Left cardiac atrium (tissue), 4 donors: ENCODE data around the gene SSR4. TPM values are rescaled to one million over a fixed set of nuclear protein-coding genes. Genes with fewer than 3 reads are reported as not detected.
A peak's percentile ranks its signal among the peaks of the same experiment; 100 is the strongest.

Experiments used
- ATAC-seq, 2 donors: fragments of 200-7000 bp; cut with Tn5 transposase; one replicate each; pipeline ENCODE4 v1.9.1; 2020; ENCODE audit warnings: mild to moderate bottlenecking in 2 of 2, moderate library complexity in 2 of 2
- DNase-seq: peaks from one replicate; pipeline ENCODE4 v3.0.0-alpha.2; 2020
- intact Hi-C, 2 donors: fragments of 100-400 bp; cut with DNase I; formaldehyde crosslinking; loops; one replicate each; pipeline versions ENCODE4 v1.14.1 to v1.15.1; 2022 to 2023
- total RNA-seq, 2 donors: library from RNA; stranded (reverse); fragmentation: NEBNext Ultra II Directional; extraction: Animal tissue kit (Norgen Biotek cat#: 25700); gene quantifications; one replicate each; pipeline ENCODE4 v1.2.1, GENCODE V29; 2021
- donor health status: DM: no; HTN: yes; CAD: no.
- donor health status: DM: no; HTN: yes; CAD: no; lungs with severe emphysema.
- donor health status: DM: yes; HTN: yes; CAD: no.
- donor health status: Dilated cardiomyopathy.

SSR4 gene
- total RNA-seq, 2 donors from 2014 or later = 180 to 183 TPM

GRCh38 chrX:153778684-153779101 lies 15.8 kb upstream of the SSR4 start:
- ATAC-seq = no peak
- DNase-seq = no peak
- intact Hi-C loops = no loop called here

DNA sequence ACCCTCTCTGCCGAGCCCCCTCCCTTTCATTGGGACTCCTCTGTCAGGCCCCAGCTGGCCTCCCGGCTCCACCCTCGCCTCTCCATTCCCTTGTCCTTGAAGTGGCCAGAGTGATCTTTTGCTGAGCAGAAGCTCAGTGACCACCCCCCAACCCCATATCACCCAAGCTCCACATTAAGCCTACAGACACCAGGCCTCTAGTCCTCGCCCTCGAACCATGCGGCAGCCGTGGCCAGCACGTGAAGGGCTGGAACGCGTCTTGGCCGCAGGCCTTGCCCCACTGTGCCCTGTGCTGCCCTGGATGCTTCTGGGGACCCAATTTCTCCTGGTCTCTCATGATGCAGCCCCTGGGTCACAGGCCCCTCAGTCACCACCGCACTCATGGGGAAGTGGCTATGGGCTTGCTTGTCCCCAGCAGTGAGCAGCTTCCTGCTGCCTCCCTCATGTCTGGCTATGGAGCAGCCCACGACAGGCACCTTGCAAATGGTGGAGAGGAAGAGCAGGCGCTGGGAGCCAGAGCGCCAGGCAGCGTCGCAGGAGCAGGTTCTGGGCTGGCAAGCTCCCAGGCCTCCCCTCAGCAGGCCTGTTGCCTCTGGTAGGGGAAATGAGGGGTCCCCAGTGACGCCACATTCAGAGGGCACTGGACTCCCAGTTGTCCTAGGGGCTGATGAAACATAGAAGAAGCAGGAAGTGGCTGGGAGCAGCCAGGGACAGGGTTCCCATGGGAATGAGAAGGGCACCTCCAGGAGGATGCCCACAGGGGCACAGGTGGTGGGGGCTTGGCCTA lies 14.4 kb upstream of the SSR4 start:
- DNase-seq = no peak
- ATAC-seq = no peak

GRCh38 chrX:153780678-153781427 lies 13.6 kb upstream of the SSR4 start, which contains the start of gene SRPK3:
TSS of gene SRPK3 (plus strand) at chrX:153781041. CDS start at chrX:153781087, 46 bp downstream.
- DNase-seq (no peak), ATAC-seq (peak; percentile 65 to 68)
- intact Hi-C loops = no loop called here

More for the DNA sequence above, 14.4 kb upstream of the SSR4 start:
- intact Hi-C loops = no loop called here

GRCh38 chrX:153781428-153782047 lies 12.9 kb upstream of the SSR4 start:
- intact Hi-C loops = no loop called here
- DNase-seq = no peak
- peak; percentile 38 to 67 for ATAC-seq

- intact Hi-C loops = no loop called here
- no peak for DNase-seq
- ATAC-seq = no peak
Observed at GRCh38 chrX:153782313-153782712, 12.2 kb upstream of the SSR4 start.

- ATAC-seq (no peak), DNase-seq (no peak)
- intact Hi-C loops = no loop called here
Observed at GRCh38 chrX:153782871-153783270, 11.6 kb upstream of the SSR4 start.

GRCh38 chrX:153783378-153784013 lies 11.0 kb upstream of the SSR4 start:
- intact Hi-C loops = no loop called here
- DNase-seq = no peak

DNA sequence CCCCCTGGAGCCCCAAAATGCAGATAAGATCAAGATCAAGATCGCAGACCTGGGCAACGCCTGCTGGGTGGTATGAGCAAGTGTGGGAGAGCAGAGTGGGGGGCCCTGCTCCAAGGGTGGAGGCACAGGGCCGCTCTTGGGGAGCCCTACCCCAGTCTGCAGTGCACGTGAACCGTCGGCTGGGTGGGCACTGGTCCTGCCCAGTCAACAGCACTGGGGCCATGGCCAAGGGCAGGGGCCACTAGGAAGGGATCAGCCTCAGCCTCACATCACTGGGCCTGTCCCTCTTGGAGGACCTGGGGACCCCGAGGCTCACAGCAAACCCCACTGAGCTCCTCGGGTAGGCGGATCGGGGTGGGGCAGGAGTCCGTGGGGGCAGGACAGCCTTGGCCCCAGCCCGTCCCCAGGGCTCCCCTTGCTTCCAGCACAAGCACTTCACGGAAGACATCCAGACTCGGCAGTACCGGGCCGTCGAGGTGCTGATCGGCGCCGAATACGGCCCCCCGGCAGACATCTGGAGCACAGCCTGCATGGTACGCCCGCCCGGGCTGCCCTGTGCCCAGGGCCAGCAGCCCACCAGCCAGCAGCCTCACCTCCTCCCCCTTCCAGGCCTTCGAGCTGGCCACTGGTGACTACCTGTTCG lies 10.0 kb upstream of the SSR4 start:
- intact Hi-C loops = no loop called here
- no peak for ATAC-seq
- DNase-seq = no peak

More at GRCh38 chrX:153783378-153784013, 11.0 kb upstream of the SSR4 start:
- ATAC-seq = no peak

- no peak for DNase-seq
- intact Hi-C loops = no loop called here
- no peak for ATAC-seq
Observed at GRCh38 chrX:153786669-153787068, 7.8 kb upstream of the SSR4 start.

DNA sequence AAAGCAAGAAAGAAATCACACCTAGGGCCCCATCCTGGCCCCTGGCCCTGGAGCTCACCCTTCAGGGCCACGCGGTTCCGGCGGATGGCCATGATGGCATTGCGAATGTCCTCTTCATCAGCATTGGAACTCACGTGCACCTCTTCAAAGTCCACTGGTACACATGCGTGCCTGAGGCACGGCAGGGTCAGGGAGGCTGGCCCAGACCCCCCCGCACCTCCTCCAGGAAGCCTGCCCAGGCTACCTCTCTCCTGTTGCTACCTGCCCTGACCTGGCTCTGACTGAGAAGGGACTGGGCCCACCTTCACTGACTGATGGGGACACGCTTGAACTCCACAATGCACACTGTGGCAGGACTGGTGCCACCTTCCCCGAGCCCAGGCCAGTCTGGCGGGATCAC lies 4.8 kb upstream of the SSR4 start:
- ATAC-seq = no peak
- intact Hi-C loops = no loop called here
- no peak for DNase-seq

DNA sequence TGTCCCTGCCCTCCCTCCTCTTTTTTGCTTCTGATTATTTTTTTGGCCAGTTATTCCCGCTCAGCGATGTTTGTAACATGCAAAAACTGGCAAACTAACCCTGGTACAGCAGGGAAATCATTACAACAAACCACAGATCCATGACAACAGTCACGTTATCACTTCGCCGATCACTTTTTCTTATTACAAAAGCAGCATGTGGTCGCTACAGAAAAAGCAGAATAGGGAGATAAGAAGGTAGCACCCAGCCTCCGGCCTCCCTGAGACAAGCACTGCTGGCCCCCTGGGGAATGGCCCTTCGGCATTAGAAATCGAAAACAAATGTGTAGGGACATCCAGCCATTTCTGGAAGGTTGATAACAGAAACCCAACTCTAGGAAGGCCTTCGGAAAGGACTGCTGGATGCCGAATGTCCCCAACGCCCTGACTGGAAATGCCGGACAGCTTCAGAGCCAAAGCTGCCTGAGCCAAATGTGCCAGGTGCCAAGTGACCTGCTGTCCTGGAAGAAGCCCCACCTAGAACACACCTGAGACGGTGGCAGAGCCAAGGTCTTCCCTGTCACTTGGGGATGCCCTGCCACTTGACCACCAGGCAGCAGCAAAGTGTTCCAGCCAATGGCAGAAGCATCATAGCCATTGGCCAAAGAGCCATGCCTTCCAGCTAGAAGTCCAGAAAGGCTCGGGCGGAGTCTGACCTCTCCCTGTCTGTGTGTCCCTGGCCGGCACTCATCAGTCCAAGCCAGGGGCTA lies 3.2 kb upstream of the SSR4 start:
- ATAC-seq (no peak), DNase-seq (no peak)
- intact Hi-C loops = no loop called here

GRCh38 chrX:153792368-153792767 lies 2.1 kb upstream of the SSR4 start:
- intact Hi-C loops = no loop called here
- no peak for ATAC-seq
- no peak for DNase-seq

- DNase-seq (no peak), ATAC-seq (no peak)
- intact Hi-C loops = no loop called here
Observed at GRCh38 chrX:153793291-153793690, 1.2 kb upstream of the SSR4 start.

DNA sequence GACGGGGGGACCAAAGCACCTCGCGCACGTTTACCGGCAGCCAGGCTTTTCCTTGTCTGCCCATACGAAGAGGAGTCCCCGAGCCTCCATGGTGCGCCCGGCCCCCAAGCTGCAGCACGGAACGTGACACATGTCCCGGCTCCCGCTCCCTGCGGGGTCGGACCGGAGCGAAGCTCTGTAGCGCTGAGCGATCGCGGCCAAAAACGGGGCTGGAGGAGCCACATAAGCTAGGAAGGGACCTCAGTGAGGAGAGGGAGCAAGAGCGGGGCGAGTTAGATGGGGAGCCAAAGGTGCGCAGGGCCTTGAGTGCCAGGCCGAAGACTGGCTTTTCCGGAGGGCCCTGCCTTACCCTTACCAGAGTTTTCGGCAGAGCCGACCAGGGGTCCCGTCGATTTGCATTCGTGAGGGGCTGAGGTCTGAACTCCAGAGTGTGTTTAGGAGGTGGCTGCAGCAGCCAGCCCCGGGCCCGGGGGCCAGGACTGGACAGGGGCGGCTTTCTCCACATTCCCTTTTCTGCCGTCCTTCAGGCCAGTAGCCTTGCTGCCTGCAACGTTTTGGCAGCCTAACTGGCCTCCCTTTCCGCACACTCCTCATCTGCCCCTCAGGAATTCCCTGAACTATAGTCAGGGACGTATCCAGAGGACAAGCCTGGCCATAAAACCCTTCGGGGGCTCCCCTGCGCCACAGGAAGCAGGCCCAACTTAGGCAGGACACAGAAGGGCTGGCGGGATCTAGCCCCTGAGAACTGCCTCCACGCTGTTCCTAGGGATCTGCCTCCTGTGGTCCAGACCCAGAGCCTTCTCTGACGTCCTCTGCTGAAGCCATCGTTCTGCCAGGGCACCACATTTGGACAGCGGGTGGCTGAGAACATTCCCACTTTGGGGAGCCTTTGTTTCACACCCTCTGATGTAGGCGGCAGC lies 689 bp downstream of the SSR4 start:
- DNase-seq = no peak
- intact Hi-C loops = no loop called here
- peak; percentile 2 to 9 for ATAC-seq

DNA sequence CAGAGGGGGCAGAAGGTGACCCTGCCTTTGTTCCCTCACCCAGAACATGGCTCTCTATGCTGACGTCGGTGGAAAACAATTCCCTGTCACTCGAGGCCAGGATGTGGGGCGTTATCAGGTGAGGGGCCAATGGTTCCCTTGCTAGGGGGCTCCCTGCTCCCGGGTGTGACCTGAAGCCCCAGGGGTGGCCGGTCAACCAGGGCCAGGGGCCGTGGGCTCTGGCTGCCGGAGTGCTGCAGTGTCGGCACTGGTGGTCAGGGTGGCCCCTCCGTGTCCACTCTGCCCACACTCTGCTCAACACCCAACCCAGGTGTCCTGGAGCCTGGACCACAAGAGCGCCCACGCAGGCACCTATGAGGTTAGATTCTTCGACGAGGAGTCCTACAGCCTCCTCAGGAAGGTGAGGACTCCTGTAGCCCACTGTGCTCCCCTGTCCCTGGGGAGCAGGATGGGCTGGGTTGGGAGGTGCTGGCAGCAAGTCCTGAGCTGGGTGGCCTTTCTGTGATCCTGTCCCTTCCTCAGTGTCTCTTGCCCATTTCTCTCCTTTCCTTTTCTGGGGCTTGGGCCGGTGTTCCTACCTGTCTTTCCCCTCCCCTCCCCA lies 3.0 kb downstream of the SSR4 start:
- DNase-seq = no peak
- ATAC-seq = no peak
- intact Hi-C loops = no loop called here

DNA sequence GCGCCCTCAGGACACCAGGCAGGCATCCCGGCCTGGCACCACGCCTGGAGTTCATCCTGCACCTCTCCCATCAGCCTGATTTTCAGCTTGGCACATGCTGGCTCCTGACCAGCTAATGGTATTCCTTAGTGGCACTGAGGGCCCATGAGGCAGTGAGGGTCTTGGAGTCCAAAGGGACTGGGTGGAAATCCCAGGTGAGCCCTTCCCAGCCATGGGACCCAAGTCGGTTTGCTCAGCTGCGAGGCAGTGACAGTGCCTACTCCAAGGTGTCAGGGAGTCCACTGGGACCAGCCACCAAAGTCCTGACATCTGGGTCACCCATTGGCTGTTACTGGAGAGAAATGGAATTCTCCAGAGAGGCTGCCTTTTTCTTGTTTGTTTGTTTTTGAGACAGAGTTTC lies 4.9 kb downstream of the SSR4 start:
- DNase-seq (no peak), ATAC-seq (no peak)
- intact Hi-C loops = no loop called here

DNA sequence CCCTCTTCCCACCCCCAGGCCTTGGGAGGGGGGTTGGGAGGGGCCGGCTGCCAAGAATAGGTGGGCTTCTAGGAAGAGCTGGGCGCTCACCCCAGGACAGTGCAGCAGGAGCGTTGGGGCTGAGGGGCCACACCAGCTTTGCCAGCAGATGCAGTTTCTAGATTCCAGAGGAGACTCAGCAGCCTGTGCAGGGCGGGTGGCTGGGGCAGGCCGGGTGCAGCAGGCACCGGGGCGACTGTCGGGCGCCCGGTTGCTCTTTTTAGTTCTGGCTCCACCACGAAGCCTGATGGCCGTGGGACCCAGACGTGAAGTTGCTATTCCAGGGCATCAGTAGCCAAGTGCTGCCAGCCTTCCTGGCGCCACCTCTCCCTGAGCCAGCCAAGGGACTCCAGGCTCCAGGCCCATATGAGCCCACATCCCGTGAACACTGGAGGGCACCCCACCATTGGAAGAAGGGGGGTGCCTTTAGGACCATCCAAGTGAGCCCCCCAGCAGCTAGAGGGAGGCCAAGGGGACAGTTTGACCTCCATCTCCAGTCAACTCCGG lies 5.8 kb downstream of the SSR4 start:
- DNase-seq = no peak
- ATAC-seq = peak in 1 of 2 donors; percentile 48
- intact Hi-C loops = no loop called here
